GM12864 (cell line): ENCODE measurements around the gene MED25.
A peak's percentile ranks its signal among the peaks of the same experiment; 100 is the strongest.

ENCODE experiments used
- DNase-seq: peaks from one replicate; pipeline ENCODE4 v3.0.0-alpha.2; 2011; ENCODE audit warnings: low read depth
- H3K4me3 ChIP-seq: 2 replicates; pipeline ENCODE4 v1.5.1; 2011; ENCODE audit warnings: mild to moderate bottlenecking, low read depth, low read length, control low read depth
- TF ChIP-seq, protein P1 (sequence below): IDR thresholded peaks from 2 replicates; pipeline ENCODE4 v1.5.1; 2011; ENCODE audit warnings: low read depth, mild to moderate bottlenecking, moderate library complexity, low read length, control low read depth, inconsistent platforms; ENCODE audit errors: missing control alignments

MED25 gene

DNA sequence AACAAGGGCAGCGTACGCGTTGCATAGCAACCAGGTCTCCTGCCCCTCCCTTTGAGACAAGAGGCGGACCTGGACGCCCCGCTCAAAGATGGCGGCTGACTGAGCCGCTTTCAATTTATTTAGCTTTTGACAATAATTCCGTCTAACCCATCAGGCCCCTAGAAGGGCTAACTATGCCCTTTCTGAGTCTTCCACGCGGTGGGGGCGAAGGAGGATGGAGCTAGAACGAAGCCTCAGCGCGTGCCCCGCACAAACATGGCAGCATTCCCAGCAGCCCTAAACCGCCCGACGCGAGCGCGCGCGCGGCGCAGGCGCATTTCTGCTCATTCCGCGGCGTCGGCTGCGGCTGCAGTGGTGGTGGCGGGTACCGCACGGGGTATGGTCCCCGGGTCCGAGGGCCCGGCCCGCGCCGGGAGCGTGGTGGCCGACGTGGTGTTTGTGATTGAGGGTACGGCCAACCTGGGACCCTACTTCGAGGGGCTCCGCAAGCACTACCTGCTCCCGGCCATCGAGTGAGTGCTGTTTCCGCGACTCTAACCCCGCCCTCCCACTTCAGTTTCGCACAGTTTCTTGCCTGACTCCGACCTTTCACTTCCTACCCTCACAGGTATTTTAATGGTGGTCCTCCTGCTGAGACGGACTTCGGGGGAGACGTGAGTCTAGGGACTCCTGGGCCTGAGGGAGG lies at the start of gene MED25:
MED25 (plus strand) TSS at position 326 of the 685 bp plus-strand sequence; CDS start at position 379, 53 bp downstream.
- peak within 1 kb of the TSS; percentile 85 for H3K4me3 ChIP-seq
- peak; percentile 73 for DNase-seq
- TF ChIP-seq, protein P1, sequence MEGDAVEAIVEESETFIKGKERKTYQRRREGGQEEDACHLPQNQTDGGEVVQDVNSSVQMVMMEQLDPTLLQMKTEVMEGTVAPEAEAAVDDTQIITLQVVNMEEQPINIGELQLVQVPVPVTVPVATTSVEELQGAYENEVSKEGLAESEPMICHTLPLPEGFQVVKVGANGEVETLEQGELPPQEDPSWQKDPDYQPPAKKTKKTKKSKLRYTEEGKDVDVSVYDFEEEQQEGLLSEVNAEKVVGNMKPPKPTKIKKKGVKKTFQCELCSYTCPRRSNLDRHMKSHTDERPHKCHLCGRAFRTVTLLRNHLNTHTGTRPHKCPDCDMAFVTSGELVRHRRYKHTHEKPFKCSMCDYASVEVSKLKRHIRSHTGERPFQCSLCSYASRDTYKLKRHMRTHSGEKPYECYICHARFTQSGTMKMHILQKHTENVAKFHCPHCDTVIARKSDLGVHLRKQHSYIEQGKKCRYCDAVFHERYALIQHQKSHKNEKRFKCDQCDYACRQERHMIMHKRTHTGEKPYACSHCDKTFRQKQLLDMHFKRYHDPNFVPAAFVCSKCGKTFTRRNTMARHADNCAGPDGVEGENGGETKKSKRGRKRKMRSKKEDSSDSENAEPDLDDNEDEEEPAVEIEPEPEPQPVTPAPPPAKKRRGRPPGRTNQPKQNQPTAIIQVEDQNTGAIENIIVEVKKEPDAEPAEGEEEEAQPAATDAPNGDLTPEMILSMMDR: peak; percentile 28

DNA sequence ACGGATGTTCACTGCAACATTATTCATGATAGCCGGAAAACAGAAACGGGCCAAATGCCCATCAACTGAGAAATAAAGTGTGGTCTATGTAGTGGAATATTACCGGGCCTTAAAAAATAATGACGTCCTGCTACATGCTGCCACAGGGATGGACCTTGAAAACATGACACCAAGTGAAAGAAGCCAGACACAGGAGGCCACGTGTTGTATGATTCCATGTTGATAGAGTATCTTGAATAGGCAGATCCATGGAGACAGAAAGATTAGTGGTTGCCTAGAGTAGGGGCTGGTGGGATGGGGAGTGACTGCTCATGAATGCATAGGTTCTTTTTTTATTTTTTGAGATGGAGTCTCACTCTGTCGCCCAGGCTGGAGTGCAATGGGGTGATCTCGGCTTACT lies 47.6 kb upstream of the MED25 start:
- DNase-seq: no peak
- TF ChIP-seq, protein P1: no peak
- H3K4me3 ChIP-seq: no peak overlapping the region

DNA sequence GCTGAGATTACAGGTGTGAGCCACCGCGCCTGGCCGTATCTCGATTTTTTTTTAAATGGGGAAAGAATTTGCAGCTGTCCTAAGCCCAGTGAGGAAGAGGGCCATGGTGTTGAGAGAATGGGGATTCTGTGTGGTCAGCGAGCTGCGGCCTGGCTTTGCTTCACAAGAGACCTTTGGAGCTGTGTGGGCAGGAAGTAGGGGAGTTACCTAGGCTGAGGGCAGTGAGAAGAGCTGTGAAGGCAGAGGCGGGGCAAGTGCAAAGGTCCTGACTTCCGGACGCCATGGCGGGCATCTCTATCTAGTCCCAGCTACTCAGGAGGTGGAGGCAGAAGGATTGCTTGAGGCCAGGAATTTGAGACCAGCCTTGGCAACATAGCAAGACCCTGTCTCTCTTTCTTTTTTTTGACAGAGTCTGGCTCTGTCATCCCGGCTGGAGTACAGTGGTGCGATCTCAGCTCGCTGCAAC lies 46.4 kb upstream of the MED25 start:
- no peak for DNase-seq
- no peak overlapping the region for H3K4me3 ChIP-seq
- TF ChIP-seq, protein P1: no peak

DNA sequence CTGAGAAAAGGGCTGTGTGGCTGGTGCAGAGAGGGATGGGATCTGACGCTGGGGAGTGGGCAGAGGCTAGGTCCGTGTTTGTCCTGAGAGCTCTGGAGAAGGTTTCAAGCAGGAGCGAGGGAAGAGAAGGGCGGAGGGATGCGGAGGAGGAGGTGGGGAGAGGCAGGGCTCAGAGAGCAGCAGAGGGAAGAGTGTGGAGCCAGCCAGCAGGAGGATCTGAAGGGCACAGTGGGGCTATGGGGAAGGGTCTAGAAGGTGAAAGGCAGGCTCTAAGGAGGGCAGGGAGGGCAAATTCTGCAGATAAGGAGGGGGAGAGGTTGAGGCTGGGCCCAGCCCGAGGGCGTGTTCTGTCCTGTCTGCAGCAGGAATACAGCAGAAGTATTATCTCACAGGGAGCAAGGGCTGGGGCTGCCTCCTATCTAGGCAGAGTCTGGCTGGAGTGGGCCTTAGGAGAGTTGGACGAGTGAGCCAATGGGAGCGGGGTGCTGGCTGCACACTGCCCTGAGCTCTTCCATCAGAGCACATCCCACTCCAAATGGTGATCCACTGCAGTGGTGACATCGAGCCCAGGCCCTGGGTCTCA lies 45.1 kb upstream of the MED25 start:
- TF ChIP-seq, protein P1: no peak
- H3K4me3 ChIP-seq: no peak overlapping the region
- DNase-seq: no peak

DNA sequence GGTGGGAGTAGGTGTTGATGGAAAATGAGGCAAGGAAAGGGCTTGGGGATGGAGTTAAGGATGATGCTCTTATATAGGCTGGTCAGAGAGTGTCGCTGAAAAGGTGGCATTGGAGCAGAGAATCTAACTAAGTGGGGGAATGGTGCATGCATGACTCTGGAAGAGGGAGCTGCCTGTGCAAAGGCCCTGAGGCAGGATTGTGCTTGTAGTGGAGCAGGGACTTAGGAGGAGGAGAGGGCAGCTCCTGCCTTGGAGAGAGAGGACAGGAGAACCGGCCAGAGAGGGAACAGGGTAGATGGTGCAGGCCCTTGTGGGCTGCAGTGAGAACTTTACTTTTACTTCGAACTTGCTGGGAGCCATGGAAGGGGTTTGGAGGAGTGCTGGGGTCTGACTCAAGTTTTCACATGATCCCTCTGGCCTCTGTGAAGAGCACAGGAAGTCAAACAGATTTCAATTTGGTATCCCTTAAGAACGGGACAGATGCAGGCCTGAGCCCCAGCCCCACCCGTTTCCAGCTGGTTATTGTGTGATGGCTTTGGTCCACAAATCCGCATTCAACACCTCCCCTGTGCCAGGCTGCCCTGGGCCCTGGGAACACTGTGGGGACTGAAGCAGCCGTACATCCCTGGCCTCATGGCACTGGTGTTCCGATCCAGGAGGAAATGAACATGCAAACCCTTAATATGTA lies 44.3 kb upstream of the MED25 start:
- TF ChIP-seq, protein P1: no peak
- no peak for DNase-seq
- H3K4me3 ChIP-seq: no peak overlapping the region

DNA sequence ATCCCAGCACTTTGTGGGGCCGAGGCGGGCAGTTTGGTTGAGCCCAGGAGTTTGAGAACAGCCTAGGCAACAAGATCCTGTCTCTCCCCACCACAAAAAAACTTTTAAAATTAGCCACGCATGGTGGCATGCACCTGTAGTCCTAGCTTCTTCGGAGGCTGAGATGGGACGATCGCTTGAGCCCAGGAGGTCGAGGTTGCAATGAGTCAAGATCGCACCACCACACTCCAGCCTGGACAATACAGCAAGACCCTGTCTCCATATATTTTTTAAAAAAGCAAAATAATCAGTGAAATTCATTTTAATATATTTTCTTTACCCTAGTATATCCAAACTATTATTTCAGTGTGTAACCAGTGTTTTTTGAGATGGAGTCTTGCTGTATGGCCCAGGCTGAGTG lies 43.1 kb upstream of the MED25 start:
- no peak overlapping the region for H3K4me3 ChIP-seq
- DNase-seq: no peak
- TF ChIP-seq, protein P1: no peak
